DOHH2 (cell line): ENCODE results near the gene DTX4.

Experiments used
- H3F3A ChIP-seq: fragments of 200-600 bp; sonication (generic), shearing (Covaris generic); 2 replicates; pipeline ENCODE4 v1.6.0; 2016; ENCODE audit warnings: antibody characterized with exemption, mild to moderate bottlenecking; ENCODE audit not compliant: control insufficient read depth, insufficient read depth
- H3K27ac ChIP-seq: fragments of 200-600 bp; sonication (generic); 2 replicates; pipeline ENCODE4 v1.5.1; 2014; ENCODE audit warnings: low read depth, mild to moderate bottlenecking, low read length, moderate library complexity
- H3K27me3 ChIP-seq: fragments of 200-600 bp; sonication (generic); 2 replicates; pipeline ENCODE4 v1.6.1; 2014; ENCODE audit warnings: mild to moderate bottlenecking, low read length, mixed read lengths; ENCODE audit not compliant: control insufficient read depth
- H3K36me3 ChIP-seq: fragments of 200-600 bp; sonication (generic); 2 replicates; pipeline ENCODE4 v1.6.1; 2014; ENCODE audit warnings: mild to moderate bottlenecking, low read length, moderate library complexity, mixed read lengths; ENCODE audit not compliant: control insufficient read depth
- H3K4me1 ChIP-seq: fragments of 200-600 bp; sonication (generic); 2 replicates; pipeline ENCODE4 v1.6.1; 2014; ENCODE audit warnings: mild to moderate bottlenecking, low read length, mixed read lengths; ENCODE audit not compliant: control insufficient read depth
- H3K4me2 ChIP-seq: fragments of 200-600 bp; sonication (generic); 2 replicates; pipeline ENCODE4 v1.6.0; 2014; ENCODE audit warnings: mild to moderate bottlenecking, low read length, moderate library complexity
- H3K4me3 ChIP-seq: fragments of 200-600 bp; sonication (generic); 2 replicates; pipeline ENCODE4 v1.5.1; 2014; ENCODE audit warnings: mild to moderate bottlenecking, low read length, mixed read lengths
- H3K79me2 ChIP-seq: fragments of 200-600 bp; sonication (generic); 2 replicates; pipeline ENCODE4 v1.6.1; 2014; ENCODE audit warnings: mild to moderate bottlenecking, low read length, mixed read lengths; ENCODE audit not compliant: control insufficient read depth
- H3K9me2 ChIP-seq: fragments of 200-600 bp; sonication (generic); replicated peaks from 2 replicates; pipeline ENCODE4 v1.6.1; 2014; ENCODE audit warnings: mild to moderate bottlenecking, low read length, mixed read lengths; ENCODE audit not compliant: control insufficient read depth
- H3K9me3 ChIP-seq: fragments of 200-600 bp; sonication (generic); 2 replicates; pipeline ENCODE4 v1.6.1; 2014; ENCODE audit warnings: antibody characterized with exemption, low read length, mixed read lengths; ENCODE audit not compliant: control insufficient read depth, insufficient read depth
- H4K20me1 ChIP-seq: fragments of 200-600 bp; sonication (generic); 2 replicates; pipeline ENCODE4 v1.6.0; 2014; ENCODE audit warnings: low read depth, mild to moderate bottlenecking, antibody characterized with exemption, low read length, moderate library complexity; ENCODE audit not compliant: control insufficient read depth, insufficient read depth
- CTCF ChIP-seq: fragments of 200-600 bp; sonication (generic); IDR thresholded peaks from one replicate; pipeline ENCODE4 v1.5.1; 2014; ENCODE audit warnings: antibody characterized with exemption, mild to moderate bottlenecking, low read depth, low read length; ENCODE audit not compliant: poor library complexity, severe bottlenecking
- EZH2phosphoT487 ChIP-seq: fragments of 200-600 bp; sonication (generic); IDR thresholded peaks from 2 replicates; pipeline ENCODE4 v1.6.1; 2017; ENCODE audit warnings: borderline replicate concordance, mild to moderate bottlenecking, antibody characterized with exemption, low read length, moderate library complexity, mixed read lengths

DTX4 gene

DNA sequence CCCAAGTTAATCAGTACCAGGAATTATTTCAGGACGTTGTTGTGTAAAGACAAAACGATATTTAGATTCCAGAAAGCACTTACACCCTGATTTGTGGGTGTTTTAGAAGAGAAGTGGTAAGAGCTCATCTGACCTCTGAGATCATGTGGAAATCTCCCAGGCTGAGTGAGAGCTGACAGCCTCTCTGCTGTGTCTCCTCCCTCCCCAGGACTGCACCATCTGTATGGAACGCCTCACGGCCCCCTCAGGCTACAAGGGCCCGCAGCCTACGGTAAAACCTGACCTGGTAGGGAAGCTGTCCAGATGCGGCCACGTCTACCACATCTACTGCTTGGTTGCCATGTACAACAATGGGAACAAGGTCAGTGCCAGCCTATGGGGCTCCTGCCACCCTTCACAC lies 20.0 kb downstream of the DTX4 start:
- Histone ChIP-seq H3K79me2 (no peaks in the 10 kb centered on the region), H3K27ac (no peak overlapping the region), H3K9me2 (no peaks in the 10 kb centered on the region), H3K4me1 (peaks cover 9% of the 10 kb centered on the region), H3K36me3 (no peaks in the 10 kb centered on the region), H3F3A (no peaks in the 10 kb centered on the region), H3K4me3 (no peak overlapping the region), H3K27me3 (no peaks in the 10 kb centered on the region), H3K4me2 (no peak overlapping the region), H3K9me3 (no peaks in the 10 kb centered on the region), H4K20me1 (no peaks in the 10 kb centered on the region)
- TF ChIP-seq EZH2phosphoT487 (no peak), CTCF (no peak)

- Histone ChIP-seq H4K20me1 (no peaks in the 10 kb centered on the region), H3K4me2 (no peak overlapping the region), H3K4me3 (no peak overlapping the region), H3F3A (no peaks in the 10 kb centered on the region), H3K27ac (no peak overlapping the region), H3K4me1 (peaks cover 9% of the 10 kb centered on the region), H3K9me2 (no peaks in the 10 kb centered on the region), H3K36me3 (no peaks in the 10 kb centered on the region), H3K79me2 (no peaks in the 10 kb centered on the region), H3K9me3 (no peaks in the 10 kb centered on the region), H3K27me3 (no peaks in the 10 kb centered on the region)
- TF ChIP-seq EZH2phosphoT487 (no peak), CTCF (no peak)
These were observed 20.6 kb downstream of the DTX4 start for GRCh38 chr11:59192446-59193020.

DNA sequence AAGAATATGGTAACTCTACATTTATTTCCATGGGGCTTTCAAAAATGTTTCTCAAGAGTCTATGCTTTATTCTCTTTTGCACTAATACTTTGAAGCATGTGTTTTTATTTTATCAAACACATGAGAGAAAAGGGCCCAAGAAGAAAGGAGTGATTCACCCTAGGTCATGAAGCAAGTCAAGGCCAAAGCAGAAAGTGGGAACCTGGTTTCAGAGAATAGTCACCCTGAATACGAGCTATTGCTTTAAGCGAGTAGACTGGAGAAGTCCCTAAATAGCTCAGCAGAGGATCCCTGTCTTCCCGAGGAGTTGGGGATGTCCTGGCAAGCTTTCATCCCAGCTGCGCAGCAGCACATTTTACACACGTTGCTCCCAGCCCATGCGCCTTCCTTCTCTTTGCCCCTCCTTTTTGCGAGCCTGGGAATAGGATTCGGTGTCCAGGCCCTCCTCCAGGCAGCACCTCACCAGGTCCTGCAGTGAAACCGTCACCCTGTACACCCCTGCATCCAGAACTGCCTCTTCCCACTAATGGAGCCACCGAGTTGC lies 21.7 kb downstream of the DTX4 start:
- Histone ChIP-seq H3K27ac (no peak overlapping the region), H3K4me3 (no peak overlapping the region), H3F3A (no peaks in the 10 kb centered on the region), H3K36me3 (no peaks in the 10 kb centered on the region), H4K20me1 (no peaks in the 10 kb centered on the region), H3K79me2 (no peaks in the 10 kb centered on the region), H3K27me3 (no peaks in the 10 kb centered on the region), H3K9me3 (no peaks in the 10 kb centered on the region), H3K4me2 (no peak overlapping the region), H3K9me2 (no peaks in the 10 kb centered on the region), H3K4me1 (peaks cover 9% of the 10 kb centered on the region)
- TF ChIP-seq CTCF = no peak
